Immature natural killer cell (primary cell): ENCODE measurements around the gene SMPD2. TPM values are rescaled to one million over a fixed set of nuclear protein-coding genes. Genes with fewer than 3 reads are reported as not detected.
A peak's percentile ranks its signal among the peaks of the same experiment; 100 is the strongest.

ENCODE experiments used
- DNase-seq, 3 donors: peaks; one replicate each; pipeline ENCODE4 v3.0.0; 2022; ENCODE audit warnings: mixed read lengths in 1 of 3
- H3K27ac Mint-ChIP-seq, 6 donors: one replicate each; pipeline ENCODE4 v1.8.0; 2020; ENCODE audit warnings: mixed read lengths in 6 of 6, mild to moderate bottlenecking in 5 of 6, inconsistent platforms in 4 of 6, moderate library complexity in 3 of 6
- H3K27me3 Mint-ChIP-seq, 3 donors: one replicate each; pipeline ENCODE4 v1.8.0; 2020 to 2021; ENCODE audit warnings: low read depth in 3 of 3, mild to moderate bottlenecking in 3 of 3, mixed read lengths in 3 of 3, moderate library complexity in 3 of 3, inconsistent platforms in 1 of 3
- H3K36me3 Mint-ChIP-seq, 3 donors: one replicate each; pipeline ENCODE4 v1.8.0; 2020; ENCODE audit warnings: mixed read lengths in 3 of 3, inconsistent platforms in 2 of 3, mild to moderate bottlenecking in 2 of 3
- H3K4me1 Mint-ChIP-seq, 2 donors: one replicate each; pipeline ENCODE4 v1.8.0; 2020; ENCODE audit warnings: inconsistent platforms in 2 of 2, mild to moderate bottlenecking in 2 of 2, mixed read lengths in 2 of 2, moderate library complexity in 1 of 2
- H3K4me3 Mint-ChIP-seq, 5 donors: one replicate each; pipeline ENCODE4 v1.8.0; 2020; ENCODE audit warnings: mild to moderate bottlenecking in 5 of 5, mixed read lengths in 5 of 5, inconsistent platforms in 3 of 5, moderate library complexity in 3 of 5
- H3K9me3 Mint-ChIP-seq, 6 donors: one replicate each; pipeline ENCODE4 v1.8.0; 2020; ENCODE audit warnings: mild to moderate bottlenecking in 6 of 6, mixed read lengths in 6 of 6, inconsistent platforms in 4 of 6, moderate library complexity in 3 of 6
- polyA plus RNA-seq, 3 donors: library from polyadenylated mRNA; unstranded; fragments of 300-500 nt; fragmentation: Illumina TruSeq; gene quantifications; one replicate each; pipeline ENCODE4 v1.2.3, GENCODE V29; 2021

Gene SMPD2
- polyA plus RNA-seq, 3 donors from 2014 or later = 10.2 to 19.0 (median 13.2) TPM

DNA sequence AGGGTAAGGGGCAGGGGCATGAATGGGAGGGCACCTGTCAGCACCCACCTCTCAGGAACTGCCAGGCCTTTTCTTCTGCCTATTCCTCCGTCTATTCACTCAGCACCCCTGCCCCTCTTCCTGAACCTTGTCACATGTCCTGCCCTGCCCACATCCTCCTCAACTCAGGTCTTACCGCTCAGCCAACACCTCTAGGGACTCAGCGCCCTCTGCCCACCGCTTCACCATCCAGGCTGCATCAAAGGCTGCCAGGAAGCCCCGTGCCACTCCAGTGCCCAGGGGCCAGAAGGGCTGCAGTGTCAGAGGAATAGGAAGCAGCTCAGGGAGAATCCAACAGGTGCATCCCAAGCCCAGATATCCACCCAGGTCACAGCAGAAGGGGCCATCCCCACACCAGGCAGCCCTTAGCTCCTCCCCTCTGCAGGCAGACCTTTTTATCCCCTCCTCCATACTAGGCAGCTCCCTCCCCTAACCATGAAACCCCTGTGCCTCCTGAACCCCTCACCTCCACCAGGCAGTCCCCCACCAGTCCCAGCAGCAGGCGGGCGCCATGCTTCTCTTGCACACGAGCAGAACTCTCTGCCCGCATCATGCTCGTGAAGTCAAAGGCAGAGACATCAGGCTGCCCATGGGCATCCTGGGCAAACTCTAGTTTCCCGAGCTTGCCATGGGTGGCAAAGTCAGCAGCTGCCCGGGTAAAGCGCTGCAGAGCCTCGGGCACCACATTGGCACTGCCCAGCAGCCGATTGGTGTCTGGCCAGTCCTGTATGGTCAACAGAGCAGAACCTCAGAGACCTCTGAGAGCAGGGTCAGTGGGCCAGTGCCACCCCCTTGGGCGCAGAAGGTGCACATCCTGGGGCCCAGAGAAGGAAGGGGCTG, 9.5 kb downstream of the SMPD2 start:
- Mint-ChIP-seq H3K4me3 (peak overlapping the region; percentile 27 to 60 (median 49)), H3K9me3 (no peaks in the 10 kb centered on the region), H3K27ac (peak overlapping the region in 5 of 6 donors; percentile 48 to 87 (median 80)), H3K36me3 (peaks cover 7 to 19% (median 9%) of the 10 kb centered on the region in 3 donors), H3K27me3 (peaks cover 8 to 13% (median 11%) of the 10 kb centered on the region in 3 donors), H3K4me1 (peaks cover 49 to 62% of the 10 kb centered on the region in 2 donors)
- DNase-seq = peak; percentile 61 to 65 (median 63)

DNA sequence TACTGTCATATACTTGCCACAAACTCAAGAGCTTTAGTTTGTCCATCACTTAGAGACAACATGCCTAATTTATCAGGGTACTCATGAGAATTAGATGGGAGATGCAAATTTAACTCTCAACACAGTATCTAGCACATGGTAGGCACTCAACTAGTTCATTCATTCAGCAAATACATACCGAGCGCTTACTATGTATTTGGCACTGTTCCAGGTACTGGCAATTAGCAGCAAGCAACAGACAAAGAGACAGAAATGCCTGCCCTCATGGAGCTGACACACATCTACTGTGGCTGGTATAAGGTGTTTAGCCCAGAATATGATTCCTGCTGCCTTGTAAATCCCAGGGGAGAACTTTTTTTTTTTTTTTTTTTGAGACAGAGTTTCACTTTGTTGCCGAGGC, 10.3 kb downstream of the SMPD2 start:
- Mint-ChIP-seq H3K4me3 (no peak overlapping the region), H3K9me3 (no peaks in the 10 kb centered on the region), H3K27me3 (peaks cover 11 to 17% (median 15%) of the 10 kb centered on the region in 3 donors), H3K4me1 (peaks cover 49 to 62% of the 10 kb centered on the region in 2 donors), H3K27ac (peak overlapping the region in 4 of 6 donors; percentile 5 to 54 (median 22)), H3K36me3 (peaks cover 4 to 15% (median 7%) of the 10 kb centered on the region in 3 donors)
- DNase-seq = no peak

DNA sequence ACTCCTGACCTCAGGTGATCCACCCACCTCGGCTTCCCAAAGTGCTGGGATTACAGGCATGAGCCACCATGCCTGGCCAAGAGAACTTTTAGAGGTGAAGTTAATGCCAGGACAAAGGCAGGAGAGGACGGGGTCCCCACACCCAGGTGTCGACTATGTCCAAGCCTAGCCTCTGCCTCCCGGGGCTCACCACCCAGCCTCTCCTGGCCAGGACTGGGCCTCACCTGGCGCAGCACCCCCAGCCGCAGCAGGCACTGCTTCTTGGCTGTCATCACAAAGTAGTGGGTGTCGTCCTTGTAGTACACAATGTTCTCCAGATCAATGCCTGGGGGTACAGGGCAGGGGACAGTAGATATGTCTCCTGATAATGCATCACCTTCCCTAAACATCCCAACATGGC, 10.9 kb downstream of the SMPD2 start:
- peak overlapping the region in 3 of 6 donors; percentile 46 to 62 (median 51) for H3K27ac Mint-ChIP-seq
- no peak overlapping the region for H3K4me3 Mint-ChIP-seq
- H3K27me3 Mint-ChIP-seq = peaks cover 11 to 17% (median 15%) of the 10 kb centered on the region in 3 donors
- no peaks in the 10 kb centered on the region for H3K9me3 Mint-ChIP-seq
- H3K36me3 Mint-ChIP-seq = peaks cover 4 to 13% (median 6%) of the 10 kb centered on the region in 3 donors
- DNase-seq = no peak
- H3K4me1 Mint-ChIP-seq = peaks cover 47 to 60% of the 10 kb centered on the region in 2 donors

DNA sequence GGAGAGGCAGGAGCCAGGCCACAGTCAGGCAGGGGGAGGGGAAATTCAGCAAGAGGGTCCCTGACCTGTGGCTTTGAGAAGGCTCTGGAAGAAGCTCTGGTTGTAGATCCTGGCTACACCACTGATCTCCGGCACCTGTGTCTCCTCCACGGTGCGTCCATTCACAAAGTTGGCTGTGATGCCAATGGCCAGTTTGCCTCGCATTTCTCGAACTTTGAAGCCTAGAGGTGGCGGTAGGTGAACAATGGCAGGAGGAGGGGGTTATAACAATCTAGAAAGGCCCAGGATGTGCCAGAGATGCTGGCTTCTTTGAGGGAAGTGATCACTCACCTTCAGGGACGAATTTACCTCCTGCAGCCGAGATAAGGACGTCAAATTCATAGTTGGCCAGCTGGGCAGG, 11.7 kb downstream of the SMPD2 start:
- peaks cover 13 to 24% (median 13%) of the 10 kb centered on the region in 3 donors for H3K27me3 Mint-ChIP-seq
- peaks cover 4 to 10% (median 4%) of the 10 kb centered on the region in 3 donors for H3K36me3 Mint-ChIP-seq
- H3K4me3 Mint-ChIP-seq = peak overlapping the region in 2 of 5 donors; percentile 18 to 25
- peak overlapping the region in 5 of 6 donors; percentile 49 to 63 (median 55) for H3K27ac Mint-ChIP-seq
- H3K4me1 Mint-ChIP-seq = peaks cover 51 to 63% of the 10 kb centered on the region in 2 donors
- H3K9me3 Mint-ChIP-seq = no peaks in the 10 kb centered on the region
- no peak for DNase-seq

DNA sequence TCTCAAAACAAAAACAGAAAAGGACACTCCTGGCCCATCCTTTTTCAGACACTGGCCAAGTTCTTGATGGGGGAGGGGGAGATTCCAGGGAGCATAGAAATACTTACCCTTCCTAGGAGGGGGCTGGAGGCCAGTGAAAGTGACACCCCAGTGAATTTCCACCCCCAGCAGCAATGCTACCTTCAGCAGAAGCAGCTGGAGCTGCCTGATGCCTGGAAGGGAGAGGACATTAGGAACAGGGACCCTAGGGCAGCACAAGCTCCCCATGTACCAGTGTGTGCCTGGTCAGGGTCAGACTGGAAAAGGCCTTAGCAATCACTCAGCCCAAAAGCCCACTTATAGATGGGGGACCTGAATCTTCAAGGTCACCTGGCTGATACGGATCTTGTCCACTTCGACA, 12.6 kb downstream of the SMPD2 start:
- no peak for DNase-seq
- H3K9me3 Mint-ChIP-seq = no peaks in the 10 kb centered on the region
- peaks cover 4 to 10% (median 4%) of the 10 kb centered on the region in 3 donors for H3K36me3 Mint-ChIP-seq
- H3K27me3 Mint-ChIP-seq = peaks cover 12 to 24% (median 16%) of the 10 kb centered on the region in 3 donors
- peak overlapping the region; percentile 13 to 97 (median 96) for H3K4me3 Mint-ChIP-seq
- peaks cover 59 to 70% of the 10 kb centered on the region in 2 donors for H3K4me1 Mint-ChIP-seq
- H3K27ac Mint-ChIP-seq = peak overlapping the region; percentile 63 to 98 (median 94)

DNA sequence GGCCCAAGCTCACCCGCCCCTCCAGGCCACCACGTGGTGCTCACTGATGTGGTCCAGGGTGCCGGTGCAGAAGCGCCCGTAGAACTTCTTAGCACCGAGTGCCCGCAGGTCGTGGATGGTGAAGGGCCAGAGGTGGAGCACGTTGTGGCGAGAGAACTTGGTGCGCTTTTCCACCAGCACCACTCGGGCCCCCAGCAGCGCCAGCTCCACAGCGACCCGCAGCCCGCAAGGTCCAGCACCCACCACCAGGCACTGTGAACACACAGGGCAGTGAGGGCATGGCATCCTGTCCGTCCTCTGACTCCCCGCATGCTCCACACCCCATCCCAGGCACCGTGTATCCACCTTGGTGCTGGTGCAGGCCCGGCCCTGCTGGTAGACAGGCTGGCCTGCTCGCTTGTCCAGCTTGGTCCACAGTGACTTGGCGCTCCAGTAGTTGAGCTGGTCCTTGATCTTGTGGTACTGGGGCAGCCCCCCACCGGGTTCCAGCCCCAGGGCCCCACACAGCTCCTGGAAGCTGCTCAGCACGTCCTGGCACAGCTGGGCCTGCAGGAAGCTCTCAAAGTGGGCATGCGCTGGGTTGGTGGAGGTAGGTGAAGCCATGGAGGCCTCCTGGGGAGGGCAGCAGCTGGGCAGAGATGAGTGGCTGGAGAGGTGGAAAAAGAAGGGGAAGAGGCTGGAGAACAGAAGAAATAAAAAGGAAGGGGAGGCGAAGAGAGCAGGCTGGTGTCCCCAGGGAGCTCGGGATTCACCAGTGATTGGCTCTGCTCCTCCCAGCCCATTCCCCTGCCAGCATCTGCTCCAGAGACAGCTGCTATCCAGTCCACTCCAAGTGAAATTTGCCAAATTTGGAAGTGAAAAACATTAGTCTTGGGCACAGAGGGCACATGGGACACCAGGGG, 13.3 kb downstream of the SMPD2 start:
- Mint-ChIP-seq H3K9me3 (no peaks in the 10 kb centered on the region), H3K27me3 (peaks cover 12 to 24% (median 16%) of the 10 kb centered on the region in 3 donors), H3K4me1 (peaks cover 61 to 70% of the 10 kb centered on the region in 2 donors), H3K4me3 (peak overlapping the region; percentile 96 to 99 (median 97)), H3K27ac (peak overlapping the region; percentile 94 to 100 (median 96)), H3K36me3 (peaks cover 4 to 10% (median 5%) of the 10 kb centered on the region in 3 donors)
- DNase-seq = no peak

DNA sequence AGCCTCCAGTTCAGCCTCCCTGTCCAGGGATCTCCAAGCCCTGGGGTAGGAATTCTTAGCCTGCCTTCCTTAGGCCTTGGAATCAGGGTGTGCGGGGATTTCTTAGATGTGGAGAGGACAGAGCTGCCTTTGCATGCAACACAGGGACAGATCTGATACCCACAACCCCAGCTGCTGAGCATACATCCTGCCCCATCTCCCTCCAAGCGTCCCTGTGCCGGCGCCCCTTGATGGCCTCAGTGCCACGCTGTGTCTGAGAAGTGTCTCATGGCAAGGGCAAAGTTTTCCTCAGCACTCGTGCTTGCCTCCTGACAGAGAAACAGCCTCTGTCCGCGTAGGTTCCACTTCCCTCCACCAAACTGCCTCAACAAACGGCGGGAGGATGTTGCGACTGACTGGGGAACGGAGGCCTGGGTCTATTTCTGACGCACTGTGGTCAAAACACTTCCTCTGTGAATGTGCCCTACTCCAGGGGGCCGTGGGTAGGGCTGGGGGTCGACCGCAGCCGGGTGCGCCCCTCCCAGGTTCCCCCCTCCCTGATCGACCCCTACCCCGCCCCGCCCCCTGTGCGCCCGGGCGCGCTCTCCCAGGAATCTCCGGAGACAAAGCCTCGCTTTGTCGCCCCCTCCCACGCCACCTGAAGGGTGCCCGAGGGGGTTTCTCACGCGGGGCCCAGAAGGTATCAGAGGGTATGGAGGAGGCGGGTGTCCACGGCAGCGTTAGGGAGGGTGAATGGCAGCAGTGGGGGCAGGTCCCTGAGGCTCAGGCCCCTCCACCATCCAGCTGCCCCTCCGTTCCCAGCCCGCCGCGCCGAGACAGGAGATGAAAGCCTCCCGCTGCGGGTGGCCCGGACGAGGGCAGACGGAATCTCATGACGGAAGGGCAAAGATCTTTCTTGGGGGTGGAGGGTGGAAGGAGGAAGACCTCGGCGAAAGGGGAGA, 14.2 kb downstream of the SMPD2 start:
- Mint-ChIP-seq H3K27me3 (peaks cover 15 to 24% (median 15%) of the 10 kb centered on the region in 3 donors), H3K36me3 (peaks cover 4 to 10% (median 8%) of the 10 kb centered on the region in 3 donors), H3K4me3 (peak overlapping the region; percentile 96 to 99 (median 97)), H3K4me1 (peaks cover 62 to 74% of the 10 kb centered on the region in 2 donors), H3K9me3 (no peaks in the 10 kb centered on the region), H3K27ac (peak overlapping the region; percentile 94 to 100 (median 97))
- DNase-seq = peak; percentile 88 to 90 (median 89)

DNA sequence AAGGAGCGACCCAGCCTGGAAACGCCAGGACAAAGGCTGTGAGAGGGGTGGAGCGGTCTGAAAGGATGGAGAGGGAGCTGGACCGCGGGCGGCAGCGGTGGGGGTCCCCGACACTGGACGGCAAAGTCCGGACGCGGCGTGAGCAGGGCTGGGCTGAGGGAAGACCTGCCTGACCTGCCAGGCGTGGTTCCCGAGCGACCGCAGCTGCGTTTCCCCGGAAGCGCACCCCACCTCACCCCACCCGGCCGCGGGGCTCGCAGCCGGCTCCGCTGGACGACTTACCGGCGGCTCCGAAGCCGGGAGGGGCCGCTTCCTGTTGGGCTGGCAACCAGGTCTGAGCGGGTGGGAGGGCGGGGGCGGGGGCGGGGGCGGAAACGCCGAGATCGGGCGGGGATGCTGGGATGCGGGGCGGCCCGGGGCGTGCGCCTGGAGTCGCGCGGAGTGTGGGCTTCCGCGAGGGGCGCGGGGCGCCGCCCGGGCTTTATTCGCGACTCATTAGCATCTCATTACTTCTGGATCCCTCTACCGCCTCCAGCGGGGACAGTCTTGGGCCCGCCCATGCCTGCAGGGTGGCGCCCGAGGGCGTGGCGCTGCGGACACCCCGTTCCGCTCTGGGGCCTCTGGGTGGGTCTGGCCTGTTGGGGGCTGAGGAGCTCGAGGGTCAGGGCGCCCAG, 15.1 kb downstream of the SMPD2 start, which contains the start of gene MICAL1:
MICAL1 (minus strand) TSS at position 336 of the 674 bp plus-strand sequence. CDS start 1,576 bp downstream, outside the sequence.
- peak; percentile 81 to 83 (median 82) for DNase-seq
- Mint-ChIP-seq H3K36me3 (peaks cover 4 to 9% (median 8%) of the 10 kb centered on the region in 3 donors), H3K9me3 (no peaks in the 10 kb centered on the region), H3K4me1 (peaks cover 53 to 67% of the 10 kb centered on the region in 2 donors), H3K27me3 (peaks cover 13 to 24% (median 15%) of the 10 kb centered on the region in 3 donors), H3K27ac (peak within 1 kb of the TSS; percentile 94 to 100 (median 97)), H3K4me3 (peak within 1 kb of the TSS; percentile 96 to 99 (median 97))

DNA sequence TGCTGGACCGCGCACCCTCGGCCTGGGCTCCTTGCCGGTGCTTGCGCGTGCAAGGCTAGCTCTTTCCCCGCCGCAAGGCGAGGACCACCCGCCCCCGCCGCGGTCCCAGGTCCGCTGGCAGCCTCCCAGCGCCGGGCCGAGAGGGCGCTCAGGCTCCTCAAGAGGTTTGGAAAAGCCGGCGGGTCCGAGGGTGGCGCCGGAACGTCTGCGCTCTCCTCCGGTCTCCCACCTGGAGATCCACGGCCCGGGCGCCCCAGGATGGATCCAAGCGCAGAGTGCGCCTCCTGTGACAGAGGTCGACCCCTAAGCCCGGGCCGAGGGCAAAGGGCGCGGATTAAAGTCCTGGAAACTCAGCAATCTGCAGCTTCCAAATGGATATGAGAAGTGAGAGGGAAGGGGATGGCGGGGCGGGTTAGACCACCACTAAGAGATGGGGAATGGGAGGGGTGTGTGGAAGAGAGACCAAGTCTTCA, 15.6 kb downstream of the SMPD2 start:
- H3K4me3 Mint-ChIP-seq = peak overlapping the region; percentile 42 to 99 (median 71)
- DNase-seq = no peak
- H3K4me1 Mint-ChIP-seq = peaks cover 50 to 63% of the 10 kb centered on the region in 2 donors
- no peaks in the 10 kb centered on the region for H3K9me3 Mint-ChIP-seq
- peaks cover 13 to 24% (median 15%) of the 10 kb centered on the region in 3 donors for H3K27me3 Mint-ChIP-seq
- peak overlapping the region; percentile 7 to 83 (median 74) for H3K27ac Mint-ChIP-seq
- peaks cover 0 to 10% (median 6%) of the 10 kb centered on the region in 3 donors for H3K36me3 Mint-ChIP-seq

DNA sequence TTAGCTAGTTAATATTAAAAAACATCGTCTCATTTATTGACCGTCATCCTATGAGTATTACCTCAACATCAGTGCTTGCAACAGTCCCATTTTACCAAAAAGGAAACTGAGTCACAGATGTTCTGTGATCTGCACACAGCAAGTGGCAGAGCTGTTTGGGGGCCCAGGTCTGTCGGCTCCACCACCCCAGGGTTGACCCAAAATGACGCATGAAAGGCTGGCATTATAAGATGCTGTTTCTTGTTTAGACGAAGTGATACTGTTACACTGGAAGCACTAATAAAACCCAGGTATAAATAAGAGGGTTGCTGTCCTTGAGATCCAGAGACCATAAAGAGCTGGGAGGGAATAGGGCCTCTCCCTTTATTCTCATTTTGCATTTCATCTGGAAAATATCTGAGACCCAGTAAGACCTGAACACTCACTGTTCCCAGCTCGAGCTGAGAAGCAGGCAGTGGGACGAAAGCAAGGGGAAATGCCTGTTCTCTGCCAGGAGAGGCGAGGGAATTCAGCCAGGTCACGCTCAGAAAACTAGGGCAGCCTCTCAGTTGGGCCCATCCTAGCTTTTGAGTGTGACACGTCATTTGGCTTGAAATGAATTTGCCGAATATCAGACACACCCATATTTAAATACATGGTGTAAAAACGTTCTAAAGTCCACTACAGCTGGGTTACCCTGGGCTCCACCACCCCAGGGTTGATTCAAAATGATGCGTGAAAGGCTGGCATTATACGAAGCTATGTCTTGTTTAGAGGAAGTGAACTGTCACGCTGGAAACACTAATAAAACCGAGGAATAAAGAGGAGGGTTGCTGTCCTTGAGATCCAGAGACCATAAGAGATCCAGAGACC, 16.4 kb downstream of the SMPD2 start:
- peaks cover 3 to 14% (median 12%) of the 10 kb centered on the region in 3 donors for H3K36me3 Mint-ChIP-seq
- peaks cover 13 to 24% (median 15%) of the 10 kb centered on the region in 3 donors for H3K27me3 Mint-ChIP-seq
- peak overlapping the region; percentile 67 to 83 (median 80) for H3K27ac Mint-ChIP-seq
- H3K4me3 Mint-ChIP-seq = peak overlapping the region; percentile 42 to 76 (median 71)
- peaks cover 50 to 61% of the 10 kb centered on the region in 2 donors for H3K4me1 Mint-ChIP-seq
- DNase-seq = no peak
- no peaks in the 10 kb centered on the region for H3K9me3 Mint-ChIP-seq

DNA sequence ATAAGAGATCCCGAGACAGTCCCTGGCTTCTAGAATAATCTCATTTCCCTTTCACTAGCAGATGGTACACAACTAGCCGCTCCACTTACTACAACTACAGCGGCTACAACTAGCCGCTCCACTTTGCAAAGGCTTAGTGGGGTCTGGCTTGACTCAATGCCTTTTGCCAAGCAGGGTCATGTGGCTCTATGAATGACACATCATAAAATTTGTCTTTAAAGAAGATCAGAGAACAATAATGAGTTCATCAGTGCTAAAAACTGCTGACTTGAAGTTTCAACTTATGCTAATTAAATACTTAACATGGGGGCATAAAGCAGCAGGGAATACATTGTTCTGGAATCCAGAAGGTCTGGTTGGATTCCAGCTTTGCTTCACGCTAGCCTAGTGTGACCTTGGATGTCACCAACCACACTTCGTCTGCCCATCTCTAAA, 17.1 kb downstream of the SMPD2 start:
- Mint-ChIP-seq H3K4me1 (peaks cover 48 to 54% of the 10 kb centered on the region in 2 donors), H3K36me3 (peaks cover 5 to 18% (median 17%) of the 10 kb centered on the region in 3 donors), H3K27ac (peak overlapping the region; percentile 33 to 83 (median 76)), H3K4me3 (peak overlapping the region; percentile 9 to 76 (median 46)), H3K27me3 (peaks cover 13 to 24% (median 15%) of the 10 kb centered on the region in 3 donors), H3K9me3 (no peaks in the 10 kb centered on the region)
- no peak for DNase-seq
